Stimulated activated CD8-positive, alpha-beta memory T cell treated with anti-CD3 and anti-CD28 coated beads, Interleukin-7, amount 100 ng/mL, for 4 hours (primary cell): ENCODE results near the gene CHMP6.
A peak's percentile ranks its signal among the peaks of the same experiment; 100 is the strongest.
"Not testable (repeated sequence)": the region's sequence is repeated elsewhere in the genome, so short reads cannot be mapped to it uniquely, and the experiment has no call there.

Experiments
- DNase-seq, 2 donors: peaks; one replicate each; pipeline ENCODE4 v3.0.0-alpha.2; 2020; ENCODE audit warnings: low read depth in 2 of 2

Gene CHMP6

DNA sequence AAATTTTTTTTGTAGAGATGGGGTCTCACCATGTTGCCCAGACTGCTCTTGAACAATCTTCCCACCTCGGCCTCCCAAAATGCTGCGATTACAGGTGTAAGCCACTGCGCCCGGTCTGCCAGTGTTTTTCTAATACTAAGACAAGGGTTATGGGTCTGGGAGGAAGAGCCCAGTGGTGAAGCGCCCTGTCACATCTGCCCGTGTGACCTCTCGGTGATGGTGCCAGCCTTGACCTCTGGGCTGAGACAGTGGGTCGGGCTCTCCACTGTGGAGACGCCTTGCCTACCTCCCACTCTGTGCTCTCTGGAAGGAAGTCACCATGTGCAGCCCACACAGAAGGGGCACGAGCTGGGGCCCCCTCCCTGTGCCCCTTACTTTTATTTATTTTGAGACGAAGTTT is 38.2 kb downstream of the CHMP6 start:
- DNase-seq, result no peak

DNA sequence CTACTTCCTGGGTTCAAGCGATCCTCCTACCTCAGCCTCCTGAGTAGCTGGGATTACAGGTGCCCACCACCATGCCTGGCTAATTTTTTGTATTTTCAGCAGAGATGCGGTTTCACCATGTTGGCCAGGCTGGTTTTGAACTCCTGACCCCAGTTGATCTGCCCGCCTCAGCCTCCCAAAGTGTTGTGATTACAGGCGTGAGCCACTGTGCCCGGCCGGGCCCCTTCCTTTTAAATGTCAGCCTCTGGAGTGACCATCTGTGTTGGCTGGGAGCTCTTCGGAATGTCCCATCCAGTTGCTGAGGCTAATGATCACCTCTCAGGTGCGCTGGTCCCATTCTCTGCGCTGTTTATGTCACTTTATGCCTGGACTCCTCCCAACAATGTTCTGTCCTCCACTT is 38.7 kb downstream of the CHMP6 start:
- DNase-seq, result not testable (repeated sequence)

DNA sequence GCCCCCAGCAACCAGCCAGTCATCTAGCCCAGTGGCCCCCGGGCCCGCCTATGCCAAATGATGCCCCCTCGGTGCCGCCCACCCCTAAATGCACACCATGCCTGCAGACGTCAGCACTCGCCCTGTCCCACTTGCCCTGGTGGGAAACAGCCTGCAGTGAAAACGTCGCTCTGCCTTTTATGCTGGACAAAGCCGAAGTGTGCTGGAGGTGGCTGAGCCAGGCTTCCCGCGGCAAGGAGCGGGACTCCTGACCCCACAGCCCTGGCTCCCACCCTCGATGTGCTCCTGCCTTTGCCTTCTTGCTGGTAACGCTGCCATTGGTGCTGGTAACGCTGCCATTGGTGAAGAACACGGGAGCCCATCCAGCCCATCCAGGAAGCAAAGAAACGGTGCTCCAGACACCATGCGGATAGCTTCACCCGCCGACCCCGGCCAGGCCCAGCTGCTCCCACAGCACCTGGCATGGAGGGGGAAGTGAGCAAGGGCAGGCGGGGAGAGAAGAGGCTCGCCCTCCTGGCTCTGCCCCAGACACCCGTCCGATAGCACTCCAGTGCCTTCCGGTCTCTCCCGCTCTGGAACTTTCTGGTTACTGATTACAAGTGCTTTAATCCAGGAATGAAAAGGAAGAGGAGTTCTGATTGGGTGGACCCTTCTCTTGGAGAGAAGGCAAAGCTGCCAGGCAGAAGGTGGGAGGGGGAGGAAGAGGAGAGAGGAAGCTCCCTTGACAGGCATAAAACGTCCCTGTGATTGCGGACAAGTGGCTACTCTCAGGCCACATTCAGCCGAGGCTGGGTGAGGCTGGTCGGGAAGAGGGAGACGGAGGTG is 39.3 kb downstream of the CHMP6 start:
- no peak for DNase-seq

GRCh38 chr17:81031566-81032550 is 40.2 kb downstream of the CHMP6 start:
- no peak for DNase-seq

GRCh38 chr17:81032641-81033480 is 41.2 kb downstream of the CHMP6 start:
- no peak for DNase-seq

GRCh38 chr17:81033535-81034167 is 42.0 kb downstream of the CHMP6 start:
- DNase-seq, result no peak

DNA sequence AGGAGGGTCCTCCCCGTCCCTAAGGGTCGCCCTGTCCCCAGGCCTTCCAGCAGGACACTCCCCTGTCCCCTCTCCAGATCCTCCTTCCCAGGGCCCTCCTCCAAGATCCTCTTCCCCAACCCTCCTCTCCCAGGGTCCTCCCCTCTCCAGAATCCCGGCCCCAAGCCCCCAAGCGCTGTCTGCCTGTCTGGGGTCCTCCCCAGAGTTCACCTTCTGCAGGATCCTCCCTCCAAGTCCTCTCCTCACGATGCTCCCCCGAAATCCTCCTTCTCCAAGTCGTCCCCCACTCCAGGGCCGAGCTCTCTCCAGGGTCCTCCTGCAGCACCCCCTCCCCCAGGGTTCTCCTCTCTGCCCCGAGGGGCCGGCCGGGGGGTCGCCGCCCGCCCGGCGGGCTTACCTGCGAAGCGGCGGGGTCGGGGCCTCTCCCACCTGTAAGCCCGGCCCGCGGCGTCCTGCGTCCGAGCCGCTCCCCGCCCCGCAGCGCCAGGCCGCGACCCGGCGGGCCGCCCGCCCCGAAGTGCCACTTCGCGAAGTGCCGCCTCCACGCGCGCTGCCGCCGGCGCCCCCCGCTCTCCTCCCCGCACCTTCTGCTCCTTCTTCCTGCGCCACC is 42.6 kb downstream of the CHMP6 start:
- no peak for DNase-seq

- DNase-seq, result peak; percentile 94 to 96
These were observed 43.3 kb downstream of the CHMP6 start, which contains the start of gene BAIAP2 for GRCh38 chr17:81034779-81035520. Gene BAIAP2 (plus strand): TSS chr17:81035151. CDS start chr17:81035255, 104 bp downstream.

DNA sequence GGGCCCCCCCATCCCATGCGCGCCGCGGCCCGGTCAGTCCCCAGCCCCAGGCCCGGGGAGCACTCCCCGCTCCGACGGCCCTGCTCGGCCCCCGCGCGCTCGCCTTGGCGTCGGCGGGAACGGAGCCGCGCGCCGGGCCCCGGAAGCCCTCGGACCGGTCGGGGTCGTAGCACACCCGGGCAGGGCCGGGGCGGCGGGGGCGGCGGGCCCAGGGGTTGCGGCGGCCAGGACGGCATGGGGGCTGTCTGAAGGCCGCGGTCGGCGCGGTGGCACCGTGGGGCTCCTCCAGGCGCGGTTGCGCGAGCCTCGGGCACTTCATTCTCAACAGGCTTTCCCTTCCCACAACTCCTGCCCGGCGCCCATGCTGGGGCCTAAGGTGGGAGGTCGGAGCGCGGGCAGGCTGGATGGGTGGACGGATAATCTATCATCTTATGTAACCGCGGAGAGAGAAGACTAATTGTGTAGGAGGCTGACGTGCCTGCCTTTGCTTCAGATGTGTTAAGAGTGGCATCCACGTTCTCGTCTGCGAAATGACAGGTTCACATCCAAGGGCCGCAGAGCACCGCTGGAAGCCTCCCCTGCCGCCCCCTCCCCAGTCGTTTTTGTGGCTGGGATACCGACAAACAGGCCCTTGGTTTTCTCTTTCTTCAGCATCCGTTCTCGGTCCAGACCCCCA is 44.0 kb downstream of the CHMP6 start:
- no peak for DNase-seq

DNA sequence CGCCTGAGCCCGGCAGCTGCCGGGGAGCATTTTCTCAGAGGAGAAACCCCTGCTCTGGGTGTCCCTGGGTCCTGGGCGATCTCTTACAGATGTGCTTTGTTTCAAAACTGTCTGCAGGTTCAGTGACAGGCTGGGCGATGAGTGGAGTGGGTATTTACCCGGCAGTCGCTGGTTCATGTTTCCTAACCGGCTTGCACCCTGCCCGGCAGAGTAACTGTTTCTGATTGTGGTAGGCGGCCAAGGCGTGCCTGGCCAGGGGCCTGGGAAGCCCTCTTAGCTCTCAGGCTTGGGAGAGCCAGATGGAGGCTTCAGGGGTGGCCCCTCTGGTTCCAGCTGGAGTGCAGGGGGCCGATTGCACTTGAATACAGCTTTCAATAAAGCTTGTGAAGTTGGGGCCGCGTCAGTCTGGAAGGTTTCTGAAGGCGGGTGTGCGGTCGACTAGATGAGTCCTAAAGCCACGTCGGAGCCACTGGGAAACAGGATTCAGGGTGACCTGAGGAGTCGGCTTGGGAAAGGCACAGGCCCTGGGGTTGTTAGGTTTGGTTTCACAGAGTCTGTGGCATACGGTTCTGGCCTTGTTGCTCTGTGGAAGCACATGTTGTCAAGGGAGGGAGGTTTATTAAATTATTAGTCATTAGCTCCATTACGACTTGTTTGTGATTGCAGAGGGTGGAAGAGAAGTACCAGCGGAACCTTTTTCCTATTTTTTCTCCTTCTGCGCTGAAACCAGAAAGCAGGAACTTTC is 44.7 kb downstream of the CHMP6 start:
- DNase-seq, result no peak

DNA sequence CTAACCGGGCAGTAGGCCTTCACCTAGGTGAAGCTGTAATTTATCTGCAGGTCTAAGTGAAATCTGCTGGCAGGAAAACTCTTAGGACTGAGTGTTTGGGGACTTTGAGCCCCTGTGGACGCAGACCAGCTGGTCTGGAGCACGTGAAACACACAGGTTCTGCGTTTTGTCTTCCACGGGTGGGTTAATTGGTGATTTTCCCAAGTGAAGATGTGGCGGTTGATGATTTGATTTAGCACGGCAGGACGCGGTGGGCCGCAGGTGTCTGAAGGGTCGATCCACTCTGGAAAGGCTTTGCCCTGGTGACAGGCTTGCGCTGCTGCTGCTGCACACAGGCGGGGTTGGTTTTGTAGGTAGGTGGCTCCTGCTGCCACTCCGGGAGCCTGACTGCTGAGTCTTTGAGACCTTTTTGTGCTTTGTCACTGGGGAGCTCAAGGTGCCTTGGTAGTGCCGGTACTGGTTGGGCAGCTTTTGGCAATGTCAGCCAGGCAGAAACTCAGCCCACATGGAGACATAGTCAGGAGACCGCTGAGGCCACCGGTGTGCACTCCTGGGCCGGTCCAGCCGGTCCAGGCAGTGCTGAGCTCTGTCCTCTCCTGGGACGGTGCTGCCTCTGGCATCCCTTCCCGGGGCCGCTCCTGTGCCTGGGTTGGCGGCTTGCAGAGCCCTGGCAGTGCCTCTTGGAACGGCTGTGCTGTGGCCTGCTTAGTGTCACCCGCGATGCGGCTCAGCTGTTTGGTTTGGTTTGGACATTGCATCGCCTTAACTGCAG is 45.6 kb downstream of the CHMP6 start:
- DNase-seq, result no peak

DNA sequence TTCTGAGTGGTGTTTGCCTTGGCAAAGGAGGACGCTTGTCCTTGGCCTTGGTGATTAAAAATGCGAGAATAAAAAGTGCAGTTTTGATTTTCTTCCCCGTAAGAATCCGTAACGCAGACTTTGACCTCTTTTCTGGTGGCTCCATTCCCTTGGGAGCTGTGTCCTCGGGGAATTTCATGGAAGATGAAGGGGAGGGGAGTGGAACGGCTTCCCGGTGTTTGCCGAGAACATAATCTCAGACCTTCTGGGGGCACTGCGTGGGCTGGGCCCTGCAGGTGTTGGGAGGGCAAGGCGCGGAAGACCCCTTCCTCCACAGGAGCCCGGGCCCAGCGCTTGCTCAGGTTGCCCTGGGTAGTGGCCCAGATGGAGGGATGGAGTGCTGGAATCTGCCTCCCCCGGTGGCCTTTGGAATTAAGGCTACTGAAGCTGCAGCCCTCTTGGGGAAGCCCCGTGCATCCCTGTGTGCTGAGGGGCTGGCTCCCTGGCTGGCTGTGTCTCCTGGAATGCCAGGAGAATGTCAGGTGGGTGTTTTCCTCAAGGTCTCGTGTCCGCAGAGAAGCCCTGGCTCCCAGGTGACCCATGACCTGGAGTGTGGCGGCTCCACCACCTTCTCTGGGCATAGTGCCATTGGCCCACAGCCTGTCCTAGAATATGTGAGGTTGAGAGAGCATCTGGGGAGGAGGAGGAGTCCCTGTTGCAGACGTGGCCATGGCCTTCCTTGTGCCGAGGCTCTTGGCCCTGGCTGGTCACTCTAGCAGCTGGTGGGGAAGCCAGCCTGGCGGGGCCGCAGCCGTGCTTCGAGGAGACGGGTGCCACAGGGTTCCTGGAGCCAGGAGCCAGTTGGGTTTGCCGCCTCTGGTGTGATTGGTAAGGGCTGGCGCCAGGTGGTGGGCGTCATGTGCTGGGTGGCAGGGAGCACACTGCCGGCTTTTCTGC is 46.4 kb downstream of the CHMP6 start:
- no peak for DNase-seq

DNA sequence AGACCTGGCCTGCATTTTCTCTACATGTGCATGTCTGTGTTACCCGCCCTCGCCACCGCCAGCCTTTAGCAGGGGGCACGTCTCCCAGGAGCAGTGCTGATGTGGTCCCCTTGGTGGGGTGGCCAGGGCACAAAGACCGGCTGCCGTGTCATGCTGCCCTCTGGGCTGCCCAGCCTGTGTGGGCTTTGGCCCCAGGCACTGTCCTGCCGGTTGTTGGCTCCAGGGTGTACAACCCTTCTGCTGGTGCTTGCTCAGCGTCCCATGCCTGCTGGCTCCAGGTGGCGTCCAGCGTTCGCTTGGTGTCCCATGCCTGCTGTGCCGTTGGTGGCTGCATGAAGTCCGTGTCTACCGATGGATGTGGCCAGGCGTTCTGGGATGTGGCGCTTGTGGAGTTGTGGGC is 47.5 kb downstream of the CHMP6 start:
- no peak for DNase-seq

- DNase-seq, result no peak
These were observed 48.5 kb downstream of the CHMP6 start for GRCh38 chr17:81039854-81040758.

- DNase-seq, result no peak
These were observed 49.2 kb downstream of the CHMP6 start for GRCh38 chr17:81040791-81041337.
